ENCODE measurements around the gene HSD11B2.

Gene HSD11B2

DNA sequence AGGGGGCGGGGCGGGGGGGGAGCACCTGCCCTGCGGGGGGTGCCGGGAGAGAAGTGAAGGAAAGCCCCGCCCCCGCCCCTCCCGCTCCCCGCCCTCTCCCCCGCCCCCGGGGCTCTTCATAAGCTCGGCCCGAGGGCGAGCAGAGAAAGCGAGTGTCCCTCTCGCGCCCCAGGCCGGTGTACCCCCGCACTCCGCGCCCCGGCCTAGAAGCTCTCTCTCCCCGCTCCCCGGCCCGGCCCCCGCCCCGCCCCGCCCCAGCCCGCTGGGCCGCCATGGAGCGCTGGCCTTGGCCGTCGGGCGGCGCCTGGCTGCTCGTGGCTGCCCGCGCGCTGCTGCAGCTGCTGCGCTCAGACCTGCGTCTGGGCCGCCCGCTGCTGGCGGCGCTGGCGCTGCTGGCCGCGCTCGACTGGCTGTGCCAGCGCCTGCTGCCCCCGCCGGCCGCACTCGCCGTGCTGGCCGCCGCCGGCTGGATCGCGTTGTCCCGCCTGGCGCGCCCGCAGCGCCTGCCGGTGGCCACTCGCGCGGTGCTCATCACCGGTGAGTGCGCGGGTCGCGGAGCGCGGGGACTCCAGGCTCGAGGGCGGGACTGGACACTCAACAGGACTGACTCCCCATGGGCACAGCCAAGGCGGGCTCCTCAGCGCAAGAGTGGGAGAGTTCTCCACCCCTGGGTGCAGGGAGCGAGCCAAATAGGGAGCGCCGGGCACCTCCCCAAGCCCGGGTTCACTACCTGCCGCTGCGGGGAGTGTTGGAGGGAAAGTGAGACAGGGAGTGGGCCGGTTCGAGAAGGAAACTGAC, at the start of gene HSD11B2:
Gene HSD11B2, plus strand, starts transcription at position 145 of the 798 bp plus-strand sequence. Its CDS starts 128 bp downstream, at position 273.
- H3K27ac ChIP-seq = peak within 1 kb of the TSS; percentile 49
- DNase-seq (ENCODE audit: low spot score) = peak; percentile 72
- CTCF ChIA-PET = interaction anchor here (0.6 to 1.1 kb wide), 4 partner anchors 34 to 116 kb away, joined by 3 read pairs; no protein-coding TSS in a partner anchor

DNA sequence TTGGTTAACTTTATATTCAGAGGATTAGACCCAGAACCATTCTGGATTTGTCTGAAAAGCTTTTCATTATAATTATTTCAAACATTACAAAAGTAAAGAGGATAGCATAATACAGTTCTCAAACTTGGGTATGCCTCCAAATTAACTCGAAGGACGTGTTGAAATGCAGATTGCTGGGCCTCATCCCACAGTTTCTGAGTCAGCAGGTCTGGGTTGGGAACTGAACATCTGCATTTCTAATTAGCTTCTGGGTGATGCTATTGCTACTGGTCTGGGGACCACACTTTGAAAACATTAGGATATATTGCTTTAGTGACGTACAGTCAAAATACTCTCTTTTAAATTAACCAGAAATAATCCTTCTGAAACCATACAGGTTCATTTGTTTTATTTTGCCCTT, 47.6 kb upstream of the HSD11B2 start:
- ChIA-PET CTCF (interaction anchor here (0.8 to 1.4 kb wide), 2 partner anchors 10 to 82 kb away, joined by 4 to 8 read pairs; no protein-coding TSS in a partner anchor), POLR2A (ENCODE audit: low non-redundant PET) (no interaction called here)
- no peak for TF ChIP-seq CTCF (conservative IDR thresholded peaks at IDR 0.05; ENCODE audit: low read depth)
- no peak overlapping the region for H3K27ac ChIP-seq
- DNase-seq (ENCODE audit: low spot score) = no peak

More for the DNA sequence above, at the start of gene HSD11B2:
- TF ChIP-seq CTCF (conservative IDR thresholded peaks at IDR 0.05; ENCODE audit: low read depth) = peak; percentile 44
- POLR2A ChIA-PET (ENCODE audit: low non-redundant PET) = interaction anchor here (0.6 kb wide), 1 partner anchor 123 kb away, joined by 3 read pairs; no protein-coding TSS in a partner anchor

DNA sequence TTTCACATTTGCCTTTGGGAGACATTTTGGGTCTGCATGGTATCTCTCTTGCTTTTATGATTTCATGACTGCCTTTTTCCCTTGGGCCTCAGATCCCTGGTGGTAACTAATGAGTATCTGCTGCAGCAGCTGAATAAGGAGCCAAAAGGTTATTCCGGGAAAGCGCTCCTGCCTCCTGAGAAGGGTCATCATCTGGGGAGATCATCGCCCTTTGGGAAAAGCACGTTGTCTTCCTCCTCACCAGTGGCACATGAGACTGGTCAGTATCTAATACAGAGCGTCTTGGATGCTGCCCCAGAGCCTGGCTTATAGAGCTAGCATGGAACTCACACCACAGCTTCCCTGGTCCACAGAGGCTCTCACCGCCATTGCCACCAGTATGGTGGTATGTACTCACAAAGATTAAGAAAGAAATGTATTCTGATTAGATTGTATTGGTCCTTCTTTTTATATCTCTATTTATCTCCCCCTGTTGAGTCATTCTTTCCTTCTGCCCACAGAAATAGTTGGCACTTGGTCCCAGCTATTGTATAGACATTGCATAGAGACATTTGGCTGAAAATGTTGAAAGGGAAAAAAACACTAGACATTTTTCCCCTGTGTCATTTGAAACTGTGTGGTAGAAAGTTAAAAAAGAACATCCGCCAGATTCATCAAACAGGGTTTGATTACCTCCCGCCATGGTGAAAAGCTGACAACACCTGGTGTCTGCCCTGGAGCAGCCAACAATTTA, 46.0 kb upstream of the HSD11B2 start:
- ChIA-PET POLR2A (ENCODE audit: low non-redundant PET) (interaction anchor here (0.6 kb wide), 1 partner anchor 95 kb away, joined by 8 read pairs; no protein-coding TSS in a partner anchor), CTCF (no interaction called here)
- no peak for DNase-seq (ENCODE audit: low spot score)
- H3K27ac ChIP-seq = no peak overlapping the region
- no peak for TF ChIP-seq CTCF (conservative IDR thresholded peaks at IDR 0.05; ENCODE audit: low read depth)

DNA sequence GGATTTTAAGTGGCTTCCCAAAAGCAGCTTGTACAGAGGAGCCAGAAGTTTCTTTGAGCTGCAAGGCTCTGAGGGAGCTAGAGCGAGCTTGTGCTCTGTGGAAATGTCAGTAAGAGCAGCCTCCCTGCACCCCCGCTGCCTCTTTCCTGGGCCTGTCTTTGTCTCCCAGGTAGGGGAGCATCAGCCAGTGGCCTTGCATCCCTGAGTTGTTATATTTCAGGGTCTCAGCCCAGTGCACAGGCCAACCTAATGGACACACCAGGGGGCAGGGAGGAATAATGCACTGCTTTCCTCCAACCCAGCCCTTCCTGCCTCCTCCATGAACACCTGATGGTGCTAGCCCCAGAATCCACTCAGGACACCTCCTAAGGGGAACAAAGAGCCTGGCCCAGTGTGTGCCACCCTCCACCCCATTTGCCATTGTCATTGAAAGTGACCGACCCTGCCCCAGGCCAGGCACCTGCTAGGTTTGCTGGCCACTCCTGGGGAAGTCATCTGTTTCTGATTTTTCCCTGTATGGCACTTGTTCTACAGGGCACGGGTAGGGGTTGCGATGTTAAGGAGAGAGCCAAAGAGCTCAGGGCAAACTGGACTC, 44.0 kb upstream of the HSD11B2 start:
- POLR2A ChIA-PET (ENCODE audit: low non-redundant PET) = no interaction called here
- no peak overlapping the region for H3K27ac ChIP-seq
- no peak for DNase-seq (ENCODE audit: low spot score)
- TF ChIP-seq CTCF (conservative IDR thresholded peaks at IDR 0.05; ENCODE audit: low read depth) = no peak
- CTCF ChIA-PET = interaction anchor here (0.7 kb wide), 1 partner anchor 48 kb away, joined by 7 read pairs; no protein-coding TSS in a partner anchor

DNA sequence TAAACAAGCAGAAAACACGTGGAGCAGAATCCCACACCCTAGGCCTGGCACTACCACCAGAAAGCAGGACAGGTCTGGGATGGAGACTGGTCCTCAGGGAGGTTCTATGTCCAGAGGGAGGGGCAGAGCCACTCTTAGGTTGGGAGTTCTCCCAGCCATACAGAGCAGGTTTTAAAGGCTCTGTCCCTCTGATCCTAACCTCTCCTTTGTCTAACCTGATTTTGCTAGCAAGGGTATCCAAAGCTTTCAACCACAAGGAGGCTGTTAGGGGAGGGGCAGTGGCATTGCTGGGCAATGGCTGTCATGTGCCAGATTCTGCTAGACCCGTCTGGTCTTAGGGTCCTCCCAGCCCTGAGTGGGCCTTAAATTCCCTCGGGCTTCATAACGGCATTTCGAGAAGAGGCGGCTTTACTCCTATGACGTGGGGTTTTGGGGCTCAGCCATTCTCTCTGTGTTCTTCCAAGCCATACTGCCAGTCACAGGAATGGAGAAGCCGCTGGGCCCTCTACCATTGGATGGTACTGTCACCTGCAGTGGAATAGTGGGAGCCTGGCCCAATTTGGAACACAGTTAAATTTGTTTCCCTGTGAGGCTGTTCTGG, 43.3 kb upstream of the HSD11B2 start:
- no peak overlapping the region for H3K27ac ChIP-seq
- no peak for TF ChIP-seq CTCF (conservative IDR thresholded peaks at IDR 0.05; ENCODE audit: low read depth)
- ChIA-PET POLR2A (ENCODE audit: low non-redundant PET) (no interaction called here), CTCF (interaction anchor here (0.6 to 0.7 kb wide), 2 partner anchors 28 to 446 kb away, joined by 3 to 6 read pairs; no protein-coding TSS in a partner anchor)
- DNase-seq (ENCODE audit: low spot score) = no peak

- no peak for DNase-seq (ENCODE audit: low spot score)
- TF ChIP-seq CTCF (conservative IDR thresholded peaks at IDR 0.05; ENCODE audit: low read depth) = no peak
- POLR2A ChIA-PET (ENCODE audit: low non-redundant PET) = no interaction called here
- CTCF ChIA-PET = interaction anchor here (0.6 to 0.7 kb wide), 2 partner anchors 28 to 445 kb away, joined by 3 to 6 read pairs; no protein-coding TSS in a partner anchor
- no peak overlapping the region for H3K27ac ChIP-seq
Measured at GRCh38 chr16:67388191-67388590, 42.7 kb upstream of the HSD11B2 start.

All from RWPE1 (cell line).